Measurements from ENCODE around the gene OTUD5. TPM values are rescaled to one million over a fixed set of nuclear protein-coding genes. Genes with fewer than 3 reads are reported as not detected.

The OTUD5 gene
- total RNA-seq, 4 donors from 2014 or later: 32.7 to 43.0 (median 38.3) TPM

GRCh38 chrX:48961585-48962091 is 4.2 kb upstream of the OTUD5 start:
- no peak for TF ChIP-seq CTCF (IDR thresholded peaks at IDR 0.05)
- DNase-seq (ENCODE audit: low spot score) (no peak), ATAC-seq (ENCODE audit: low FRiP score) (no peak)

- TF ChIP-seq CTCF (IDR thresholded peaks at IDR 0.05): no peak
- no peak for ATAC-seq (ENCODE audit: low FRiP score)
- DNase-seq (ENCODE audit: low spot score): no peak
These were observed 2.9 kb upstream of the OTUD5 start for GRCh38 chrX:48960291-48960690.

- DNase-seq (ENCODE audit: low spot score) (no peak), ATAC-seq (ENCODE audit: low FRiP score) (no peak)
- no peak for TF ChIP-seq CTCF (IDR thresholded peaks at IDR 0.05)
These were observed 1.3 kb upstream of the OTUD5 start for GRCh38 chrX:48958635-48959094.

GRCh38 chrX:48957827-48958634 is 624 bp upstream of the OTUD5 start:
- ATAC-seq (ENCODE audit: low FRiP score) (peak; percentile 90), DNase-seq (ENCODE audit: low spot score) (peak; percentile 77)
- no peak for TF ChIP-seq CTCF (IDR thresholded peaks at IDR 0.05)

GRCh38 chrX:48956728-48957414 is 536 bp downstream of the OTUD5 start:
- no peak for DNase-seq (ENCODE audit: low spot score)

GRCh38 chrX:48948589-48948988 is 8.8 kb downstream of the OTUD5 start:
- DNase-seq (ENCODE audit: low spot score) (no peak), ATAC-seq (ENCODE audit: low FRiP score) (no peak)
- no peak for TF ChIP-seq CTCF (IDR thresholded peaks at IDR 0.05)

More at GRCh38 chrX:48956728-48957414, 536 bp downstream of the OTUD5 start:
- TF ChIP-seq CTCF (IDR thresholded peaks at IDR 0.05): no peak
- ATAC-seq (ENCODE audit: low FRiP score): no peak

All from omental fat pad (tissue), 4 donors.